ENCODE results near the gene ZBTB24. TPM values are rescaled to one million over a fixed set of nuclear protein-coding genes. Genes with fewer than 3 reads are reported as not detected.
"Not testable (repeated sequence)": the region's sequence is repeated elsewhere in the genome, so short reads cannot be mapped to it uniquely, and the experiment has no call there.

ZBTB24 gene
- total RNA-seq, 1 donor from 2014 or later, result 8.2 TPM

DNA sequence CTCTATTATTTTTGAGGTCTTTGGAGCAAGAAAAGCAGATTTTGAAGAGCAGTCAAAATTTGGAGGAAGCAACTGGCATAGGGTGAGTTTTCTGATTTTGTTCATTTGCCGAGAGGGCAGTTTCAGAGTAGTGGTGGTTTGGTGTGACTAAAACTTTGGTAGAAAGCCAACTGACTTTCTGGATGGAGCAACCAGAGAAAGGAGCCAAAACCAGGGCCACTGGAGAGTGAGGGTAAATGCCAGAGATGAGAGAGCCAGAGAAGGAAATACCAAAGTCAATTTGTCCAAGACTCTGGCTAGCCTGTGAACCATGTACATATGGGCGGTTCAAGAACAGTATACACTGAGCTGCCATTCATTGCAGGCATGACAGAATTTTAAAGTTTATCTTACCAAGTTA lies 40.5 kb upstream of the ZBTB24 start:
- Histone ChIP-seq H3K4me3 (no peak overlapping the region), H3K27me3 (ENCODE audit: low read depth) (no peaks in the 10 kb centered on the region), H3K36me3 (no peaks in the 10 kb centered on the region), H3K4me1 (no peaks in the 10 kb centered on the region), H3K9me3 (no peaks in the 10 kb centered on the region), H3K27ac (no peak overlapping the region)
- ATAC-seq (no peak), DNase-seq (no peak)
- intact Hi-C loops (cut with DNase I), result no loop called here
- TF ChIP-seq, protein P1, sequence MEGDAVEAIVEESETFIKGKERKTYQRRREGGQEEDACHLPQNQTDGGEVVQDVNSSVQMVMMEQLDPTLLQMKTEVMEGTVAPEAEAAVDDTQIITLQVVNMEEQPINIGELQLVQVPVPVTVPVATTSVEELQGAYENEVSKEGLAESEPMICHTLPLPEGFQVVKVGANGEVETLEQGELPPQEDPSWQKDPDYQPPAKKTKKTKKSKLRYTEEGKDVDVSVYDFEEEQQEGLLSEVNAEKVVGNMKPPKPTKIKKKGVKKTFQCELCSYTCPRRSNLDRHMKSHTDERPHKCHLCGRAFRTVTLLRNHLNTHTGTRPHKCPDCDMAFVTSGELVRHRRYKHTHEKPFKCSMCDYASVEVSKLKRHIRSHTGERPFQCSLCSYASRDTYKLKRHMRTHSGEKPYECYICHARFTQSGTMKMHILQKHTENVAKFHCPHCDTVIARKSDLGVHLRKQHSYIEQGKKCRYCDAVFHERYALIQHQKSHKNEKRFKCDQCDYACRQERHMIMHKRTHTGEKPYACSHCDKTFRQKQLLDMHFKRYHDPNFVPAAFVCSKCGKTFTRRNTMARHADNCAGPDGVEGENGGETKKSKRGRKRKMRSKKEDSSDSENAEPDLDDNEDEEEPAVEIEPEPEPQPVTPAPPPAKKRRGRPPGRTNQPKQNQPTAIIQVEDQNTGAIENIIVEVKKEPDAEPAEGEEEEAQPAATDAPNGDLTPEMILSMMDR (IDR thresholded peaks at IDR 0.05), result no peak

DNA sequence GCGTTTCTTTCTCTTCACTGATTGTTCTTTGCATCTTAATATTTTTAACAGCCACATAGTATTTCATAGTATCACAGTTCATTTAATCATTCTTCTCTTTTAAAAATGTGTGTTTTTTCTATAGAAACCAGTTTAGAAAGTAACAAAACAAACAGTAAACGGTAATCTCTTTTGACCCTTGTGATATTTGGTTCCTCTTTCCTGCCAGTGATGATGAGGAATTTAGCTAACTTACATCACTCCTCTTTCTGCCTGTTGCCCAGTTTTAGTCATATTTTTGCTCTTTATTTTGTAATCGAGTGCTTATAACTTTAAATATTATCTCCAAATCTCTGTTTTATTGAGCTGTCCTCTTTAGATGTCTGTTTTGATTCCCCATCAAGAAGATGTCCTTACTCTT lies 38.1 kb upstream of the ZBTB24 start:
- Histone ChIP-seq H3K27ac (no peak overlapping the region), H3K9me3 (no peaks in the 10 kb centered on the region), H3K36me3 (no peaks in the 10 kb centered on the region), H3K4me1 (no peaks in the 10 kb centered on the region), H3K27me3 (ENCODE audit: low read depth) (no peaks in the 10 kb centered on the region), H3K4me3 (no peak overlapping the region)
- DNase-seq, result no peak
- intact Hi-C loops (cut with DNase I), result no loop called here
- TF ChIP-seq, protein P1 (IDR thresholded peaks at IDR 0.05), result no peak
- ATAC-seq, result no peak

DNA sequence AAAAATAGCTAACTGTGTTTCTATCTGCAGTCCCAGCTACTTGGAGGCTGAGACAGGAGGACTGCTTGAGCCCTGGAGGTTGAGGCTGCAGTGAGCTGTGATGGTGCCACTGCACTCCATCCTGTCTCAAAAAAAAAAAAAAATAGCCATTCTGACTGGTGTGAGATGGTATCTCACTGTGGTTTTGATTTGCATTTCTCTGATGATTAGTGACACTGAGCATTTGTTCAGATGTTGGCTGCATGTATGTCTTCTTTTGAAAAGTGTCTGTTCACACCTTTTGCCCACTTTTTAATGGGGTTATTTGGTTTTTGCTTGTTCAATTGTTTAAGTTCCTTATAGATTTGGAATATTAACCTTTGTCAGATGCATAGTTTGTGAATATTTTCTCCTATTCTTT lies 36.6 kb upstream of the ZBTB24 start:
- intact Hi-C loops (cut with DNase I); ATAC-seq; H3K4me1 ChIP-seq; H3K9me3 ChIP-seq; H3K4me3 ChIP-seq; DNase-seq; H3K36me3 ChIP-seq; H3K27ac ChIP-seq; H3K27me3 ChIP-seq (ENCODE audit: low read depth): not testable (repeated sequence)

DNA sequence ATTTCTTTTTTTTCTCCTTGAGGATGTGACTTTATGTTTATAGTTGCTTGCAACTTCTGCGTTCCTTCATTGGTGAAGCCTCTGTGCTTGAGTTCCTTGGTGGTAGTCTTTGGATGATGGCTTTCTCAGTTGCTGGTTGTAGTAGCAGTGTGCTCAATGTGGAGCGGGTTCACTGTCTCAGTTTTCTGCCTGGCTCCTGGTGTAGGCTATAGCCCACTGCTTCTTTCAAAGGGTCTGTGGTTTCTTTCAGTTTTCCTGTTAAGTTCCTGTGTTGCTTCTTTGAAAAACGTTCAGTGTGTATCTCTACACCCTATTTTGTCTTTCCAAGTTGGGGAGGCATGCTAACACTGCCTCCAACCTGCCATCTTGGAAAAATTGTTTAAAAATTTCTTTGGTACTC lies 33.9 kb upstream of the ZBTB24 start:
- H3K9me3 ChIP-seq, result no peaks in the 10 kb centered on the region
- H3K27ac ChIP-seq, result no peak overlapping the region
- ATAC-seq (no peak), DNase-seq (no peak)
- H3K4me3 ChIP-seq, result no peak overlapping the region
- H3K4me1 ChIP-seq, result no peaks in the 10 kb centered on the region
- TF ChIP-seq, protein P1 (IDR thresholded peaks at IDR 0.05), result no peak
- H3K36me3 ChIP-seq, result no peaks in the 10 kb centered on the region
- H3K27me3 ChIP-seq (ENCODE audit: low read depth), result no peaks in the 10 kb centered on the region
- intact Hi-C loops (cut with DNase I), result no loop called here

DNA sequence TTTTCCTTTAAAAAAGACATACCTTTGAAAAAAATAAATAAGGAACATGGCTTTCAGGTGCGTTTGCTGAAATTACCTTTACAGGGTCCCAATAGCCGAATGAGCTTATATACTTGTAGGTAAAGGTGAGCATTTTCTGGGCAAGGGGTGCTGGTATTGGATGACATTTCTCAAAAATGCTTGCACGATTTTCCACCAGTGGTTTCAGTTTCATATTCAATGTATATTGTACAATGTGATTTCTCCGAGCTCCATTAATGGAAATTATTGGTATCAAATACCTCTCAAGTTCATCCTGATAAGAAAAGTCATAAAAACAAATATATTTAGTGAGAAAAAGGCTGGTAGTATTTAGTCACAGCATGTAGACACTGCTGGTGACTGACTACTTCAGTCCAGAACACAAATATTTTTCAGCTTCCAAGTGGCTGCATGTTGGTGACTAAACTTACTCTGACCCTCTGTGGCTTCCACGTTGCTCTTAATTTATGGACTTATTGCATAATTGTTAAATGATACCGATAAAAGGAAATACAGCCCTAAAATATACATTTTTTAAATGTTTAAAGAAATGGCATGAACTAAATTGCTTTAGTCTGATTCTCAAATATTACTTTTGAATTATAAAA lies 32.9 kb upstream of the ZBTB24 start:
- TF ChIP-seq, protein P1 (IDR thresholded peaks at IDR 0.05), result no peak
- no peak overlapping the region for H3K27ac ChIP-seq
- H3K4me3 ChIP-seq, result peak overlapping the region; percentile 29
- DNase-seq, result no peak
- peak in 1 of 2 donors; percentile 77 for ATAC-seq
- H3K9me3 ChIP-seq, result no peaks in the 10 kb centered on the region
- intact Hi-C loops (cut with DNase I), result no loop called here
- H3K4me1 ChIP-seq, result no peaks in the 10 kb centered on the region
- H3K27me3 ChIP-seq (ENCODE audit: low read depth), result no peaks in the 10 kb centered on the region
- H3K36me3 ChIP-seq, result no peaks in the 10 kb centered on the region

DNA sequence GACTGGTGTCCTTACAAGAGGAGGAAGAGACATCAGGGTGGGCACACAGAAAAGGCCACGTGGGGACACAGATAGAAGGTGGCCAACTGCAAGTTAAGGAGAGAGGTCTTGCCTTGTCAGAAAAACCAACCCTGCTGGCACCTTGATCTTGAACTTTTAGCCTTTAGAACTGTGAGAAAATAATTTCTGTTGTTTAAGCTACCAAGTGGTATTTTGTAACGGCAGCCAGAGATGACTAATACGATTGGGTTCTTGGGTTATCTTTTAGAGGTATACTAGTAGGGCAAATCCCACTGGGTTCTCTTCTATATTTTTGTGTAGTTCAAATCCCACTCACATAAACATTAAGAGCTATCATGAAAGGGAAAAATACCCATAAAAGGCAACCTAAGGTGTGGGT lies 31.9 kb upstream of the ZBTB24 start:
- H3K27me3 ChIP-seq (ENCODE audit: low read depth), result no peaks in the 10 kb centered on the region
- DNase-seq (no peak), ATAC-seq (no peak)
- H3K4me1 ChIP-seq, result no peaks in the 10 kb centered on the region
- TF ChIP-seq, protein P1 (IDR thresholded peaks at IDR 0.05), result no peak
- no peak overlapping the region for H3K27ac ChIP-seq
- intact Hi-C loops (cut with DNase I), result no loop called here
- H3K36me3 ChIP-seq, result no peaks in the 10 kb centered on the region
- H3K9me3 ChIP-seq, result no peaks in the 10 kb centered on the region
- H3K4me3 ChIP-seq, result no peak overlapping the region

Measured in lower lobe of right lung (tissue), 2 donors.